Testis (tissue), 2 donors: ENCODE data around the gene SLCO3A1.

ENCODE experiments used
- CTCF ChIP-seq, 3 experiments: fragments of 450-650 bp in 2 of 3; fragments of 200-600 bp in 1 of 3; sonication (generic) in 1 of 3; IDR thresholded peaks; one replicate each; pipeline ENCODE4 v1.5.1; 2016 to 2019; ENCODE audit warnings: antibody characterized with exemption in 3 of 3, mild to moderate bottlenecking in 2 of 3, moderate library complexity in 1 of 3
- POLR2A ChIP-seq: fragments of 450-650 bp; IDR thresholded peaks from one replicate; pipeline ENCODE4 v1.6.1; 2017; ENCODE audit warnings: antibody characterized with exemption, mild to moderate bottlenecking, moderate library complexity

GRCh38 chr15:92130244-92130643, 276.7 kb downstream of the SLCO3A1 start:
- no peak for TF ChIP-seq CTCF (IDR thresholded peaks at IDR 0.05)
- TF ChIP-seq POLR2A, result no peak
